ENCODE results near the gene DNER. TPM values are rescaled to one million over a fixed set of nuclear protein-coding genes. Genes with fewer than 3 reads are reported as not detected.

Gene DNER
- total RNA-seq, 1 experiment from 2014 or later: 3.7 TPM

- ATAC-seq (no peak), DNase-seq (ENCODE audit: low spot score) (no peak)
- peaks cover 32% of the 10 kb centered on the region for H3K4me1 Mint-ChIP-seq
- H3K4me3 Mint-ChIP-seq: no peak overlapping the region
- POLR2A ChIA-PET: no interaction called here
- H3K27ac Mint-ChIP-seq: no peak overlapping the region
- H3K9me3 Mint-ChIP-seq: peaks cover 8% of the 10 kb centered on the region
- CTCF ChIA-PET: no interaction called here
- no peaks in the 10 kb centered on the region for H3K27me3 Mint-ChIP-seq (ENCODE audit: low read depth)
- TF ChIP-seq HMGA2 (CRISPR knock-in tag; IDR thresholded peaks at IDR 0.05) (no peak), RORB (CRISPR knock-in tag; IDR thresholded peaks at IDR 0.05) (no peak)
- H3K36me3 Mint-ChIP-seq: no peaks in the 10 kb centered on the region; the same call in 1 of the 2 replicates
Observed at GRCh38 chr2:229408962-229409361, 305.4 kb downstream of the DNER start.

GRCh38 chr2:229408356-229408755 is 306.0 kb downstream of the DNER start:
- ATAC-seq (peak; percentile 57), DNase-seq (ENCODE audit: low spot score) (no peak)

More at GRCh38 chr2:229408356-229408755, 306.0 kb downstream of the DNER start:
- Mint-ChIP-seq H3K9me3 (peaks cover 11% of the 10 kb centered on the region), H3K4me3 (no peak overlapping the region), H3K4me1 (peaks cover 32% of the 10 kb centered on the region), H3K36me3 (no peaks in the 10 kb centered on the region; the same call in 1 of the 2 replicates), H3K27ac (no peak overlapping the region), H3K27me3 (ENCODE audit: low read depth) (no peaks in the 10 kb centered on the region)
- CTCF ChIA-PET: interaction anchor here (1.0 kb wide), 1 partner anchor 66 kb away, joined by 3 read pairs; no protein-coding TSS in a partner anchor
- POLR2A ChIA-PET: no interaction called here
- TF ChIP-seq ATF6 (CRISPR knock-in tag; IDR thresholded peaks at IDR 0.05) (no peak), ZNF219 (CRISPR knock-in tag; IDR thresholded peaks at IDR 0.05; ENCODE audit: borderline replicate concordance) (no peak), NR1H2 (CRISPR knock-in tag; IDR thresholded peaks at IDR 0.05) (no peak), ZNF532 (CRISPR knock-in tag; IDR thresholded peaks at IDR 0.05; ENCODE audit: borderline replicate concordance) (no peak), AR (CRISPR knock-in tag; IDR thresholded peaks at IDR 0.05) (no peak), ZNF138 (CRISPR knock-in tag; conservative IDR thresholded peaks at IDR 0.05) (no peak), ARID4B (CRISPR knock-in tag; IDR thresholded peaks at IDR 0.05; ENCODE audit: borderline replicate concordance) (no peak), ATF3 (CRISPR knock-in tag; conservative IDR thresholded peaks at IDR 0.05) (no peak), MXD4 (CRISPR knock-in tag; IDR thresholded peaks at IDR 0.05; ENCODE audit: borderline replicate concordance) (no peak)

All from WTC11 (cell line).